Stomach (tissue), 9 donors: ENCODE measurements around the gene SOX8. TPM values are rescaled to one million over a fixed set of nuclear protein-coding genes. Genes with fewer than 3 reads are reported as not detected.
A peak's percentile ranks its signal among the peaks of the same experiment; 100 is the strongest.

Experiments used
- DNase-seq, 2 donors: peaks; one replicate each; pipeline versions ENCODE4 v3.0.0 to v3.0.0-alpha.2; 2013 to 2019
- H3K27ac ChIP-seq, 5 donors: fragments of 200-600 bp in 4 of 5; sonication (generic) in 4 of 5; one replicate each; pipeline ENCODE4 v1.5.1; 2013 to 2019; ENCODE audit warnings: mild to moderate bottlenecking in 1 of 5, moderate library complexity in 1 of 5
- H3K27me3 ChIP-seq, 3 donors: fragments of 200-600 bp; sonication (generic); one replicate each; pipeline ENCODE4 v1.5.1; 2017 to 2019; ENCODE audit warnings: mixed run types in 1 of 3
- H3K36me3 ChIP-seq, 4 donors: fragments of 200-600 bp; sonication (generic); 1 replicate in 3 of 4; 2 replicates in 1 of 4; pipeline ENCODE4 v1.5.1; 2016 to 2019
- H3K4me1 ChIP-seq, 4 donors: fragments of 200-600 bp; sonication (generic); one replicate each; pipeline ENCODE4 v1.5.1; 2016 to 2019
- H3K4me3 ChIP-seq, 4 donors: fragments of 200-600 bp; sonication (generic) in 3 of 4; one replicate each; pipeline ENCODE4 v1.5.1; 2016 to 2019; ENCODE audit warnings: mild to moderate bottlenecking in 1 of 4
- H3K9me3 ChIP-seq, 4 donors: fragments of 200-600 bp; sonication (generic); one replicate each; pipeline ENCODE4 v1.5.1; 2016 to 2019
- EP300 ChIP-seq: sonication (generic); formaldehyde crosslinking; IDR thresholded peaks from one replicate; pipeline ENCODE4 v1.6.1; 2017; ENCODE audit warnings: antibody characterized with exemption
- POLR2A ChIP-seq, 4 donors: fragments of 450-650 bp; IDR thresholded peaks; one replicate each; pipeline ENCODE4 v1.6.1; 2016; ENCODE audit warnings: antibody characterized with exemption in 4 of 4, control low read depth in 2 of 4, mild to moderate bottlenecking in 1 of 4, moderate library complexity in 1 of 4
- POLR2AphosphoS5 ChIP-seq, 3 donors: sonication (generic); formaldehyde crosslinking; IDR thresholded peaks; one replicate each; pipeline ENCODE4 v1.6.1; 2016; ENCODE audit warnings: antibody characterized with exemption in 3 of 3
- WGBS, 5 donors: extraction: QIAGEN DNeasy Blood & Tissue Kit in 3 of 5; methylation state at CpG; one replicate each; pipeline versions ENCODE4 v1.1.5 to v1.1.7; 2013 to 2018; 5-methylcytosine and 5-hydroxymethylcytosine counted together
- intact Hi-C: fragments of 100-400 bp; cut with DNase I; formaldehyde crosslinking; loops from one replicate; pipeline ENCODE4 v1.15.1; 2023; ENCODE audit warnings: low total_unique reads
- polyA plus RNA-seq, 3 donors: library from polyadenylated mRNA; stranded (reverse); fragments of 200-250 nt; gene quantifications; one replicate each; pipeline ENCODE4 v1.2.3, GENCODE V29; 2013
- total RNA-seq, 5 donors: library from RNA; depleted of rRNA; stranded (reverse); fragments of >200 nt; gene quantifications; one replicate each; pipeline versions ENCODE4 v1.1.0 to v1.2.3, GENCODE V29; 2014 to 2016
- TF ChIP-seq, protein P1 (sequence below), 7 experiments: fragments of 450-650 bp in 4 of 7; fragments of 200-600 bp in 3 of 7; sonication (generic) in 3 of 7; IDR thresholded peaks; one replicate each; pipeline ENCODE4 v1.5.1; 2016 to 2019; ENCODE audit warnings: antibody characterized with exemption in 7 of 7, control low read depth in 2 of 7, mild to moderate bottlenecking in 1 of 7
- donor health status: healthy with polysubstance abuse.
- donor health status: Bipolar disorder and iron deficiency.
- donor health status: healthy.

The SOX8 gene
- total and polyA plus RNA-seq, 8 donors, result 0.45 to 15.1 (median 1.1) TPM; not detected in 3

GRCh38 chr16:970766-971581 lies 10.6 kb upstream of the SOX8 start, which contains the start of gene LMF1:
LMF1 (minus strand) TSS chr16:970984; CDS start chr16:970980, 4 bp downstream.
- Histone ChIP-seq H3K27ac (peak within 1 kb of the TSS; percentile 79 to 90 (median 86)), H3K4me1 (peaks cover 13 to 27% (median 24%) of the 10 kb centered on the region in 4 donors), H3K27me3 (no peaks in the 10 kb centered on the region), H3K36me3 (peaks cover 0 to 26% (median 20%) of the 10 kb centered on the region in 4 donors), H3K4me3 (peak within 1 kb of the TSS; percentile 77 to 99 (median 88)), H3K9me3 (no peaks in the 10 kb centered on the region)
- intact Hi-C loops, result no loop called here
- 5 to 28% (median 6%) methylated on average over 13 to 71 of the region's 71 CpGs for WGBS, 5 donors
- DNase-seq, result peak; percentile 97 to 98
- TF ChIP-seq POLR2AphosphoS5 (IDR thresholded peaks at IDR 0.05) (peak in 1 of 3 donors; percentile 79), EP300 (no peak)

GRCh38 chr16:971582-971905 lies 10.0 kb upstream of the SOX8 start:
- 88 to 96% (median 95%) methylated on average over 5 of the region's 5 CpGs for WGBS, 5 donors
- no peaks in the 10 kb centered on the region for H3K9me3 ChIP-seq
- intact Hi-C loops, result no loop called here
- no peak for DNase-seq
- H3K4me1 ChIP-seq, result peaks cover 13 to 31% (median 25%) of the 10 kb centered on the region in 4 donors
- H3K27me3 ChIP-seq, result no peaks in the 10 kb centered on the region
- TF ChIP-seq EP300 (no peak), POLR2AphosphoS5 (IDR thresholded peaks at IDR 0.05) (no peak), POLR2A (IDR thresholded peaks at IDR 0.05) (no peak)
- TF ChIP-seq, protein P1, sequence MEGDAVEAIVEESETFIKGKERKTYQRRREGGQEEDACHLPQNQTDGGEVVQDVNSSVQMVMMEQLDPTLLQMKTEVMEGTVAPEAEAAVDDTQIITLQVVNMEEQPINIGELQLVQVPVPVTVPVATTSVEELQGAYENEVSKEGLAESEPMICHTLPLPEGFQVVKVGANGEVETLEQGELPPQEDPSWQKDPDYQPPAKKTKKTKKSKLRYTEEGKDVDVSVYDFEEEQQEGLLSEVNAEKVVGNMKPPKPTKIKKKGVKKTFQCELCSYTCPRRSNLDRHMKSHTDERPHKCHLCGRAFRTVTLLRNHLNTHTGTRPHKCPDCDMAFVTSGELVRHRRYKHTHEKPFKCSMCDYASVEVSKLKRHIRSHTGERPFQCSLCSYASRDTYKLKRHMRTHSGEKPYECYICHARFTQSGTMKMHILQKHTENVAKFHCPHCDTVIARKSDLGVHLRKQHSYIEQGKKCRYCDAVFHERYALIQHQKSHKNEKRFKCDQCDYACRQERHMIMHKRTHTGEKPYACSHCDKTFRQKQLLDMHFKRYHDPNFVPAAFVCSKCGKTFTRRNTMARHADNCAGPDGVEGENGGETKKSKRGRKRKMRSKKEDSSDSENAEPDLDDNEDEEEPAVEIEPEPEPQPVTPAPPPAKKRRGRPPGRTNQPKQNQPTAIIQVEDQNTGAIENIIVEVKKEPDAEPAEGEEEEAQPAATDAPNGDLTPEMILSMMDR (IDR thresholded peaks at IDR 0.05), result no peak
- H3K27ac ChIP-seq, result peak overlapping the region in 2 of 5 donors; percentile 83 to 86
- peak overlapping the region in 2 of 4 donors; percentile 90 to 99 for H3K4me3 ChIP-seq
- peaks cover 0 to 20% (median 15%) of the 10 kb centered on the region in 4 donors for H3K36me3 ChIP-seq

DNA sequence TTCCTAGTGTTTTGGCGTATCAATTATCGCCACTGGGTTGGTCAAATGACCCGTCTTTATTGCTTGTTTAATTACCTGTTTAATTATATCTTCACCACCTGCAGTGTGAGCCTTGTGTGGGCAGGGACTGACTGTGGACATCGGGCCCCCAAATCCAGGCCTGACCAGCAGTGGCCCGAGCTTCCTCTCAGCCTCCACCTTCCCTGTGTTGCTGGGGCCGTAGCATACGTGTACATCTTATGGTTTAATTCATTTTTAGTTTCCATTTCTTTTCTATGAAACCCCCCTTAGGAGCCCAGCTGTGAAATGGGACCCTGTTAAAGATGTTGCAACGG lies 9.6 kb upstream of the SOX8 start:
- H3K4me3 ChIP-seq, result no peak overlapping the region

DNA sequence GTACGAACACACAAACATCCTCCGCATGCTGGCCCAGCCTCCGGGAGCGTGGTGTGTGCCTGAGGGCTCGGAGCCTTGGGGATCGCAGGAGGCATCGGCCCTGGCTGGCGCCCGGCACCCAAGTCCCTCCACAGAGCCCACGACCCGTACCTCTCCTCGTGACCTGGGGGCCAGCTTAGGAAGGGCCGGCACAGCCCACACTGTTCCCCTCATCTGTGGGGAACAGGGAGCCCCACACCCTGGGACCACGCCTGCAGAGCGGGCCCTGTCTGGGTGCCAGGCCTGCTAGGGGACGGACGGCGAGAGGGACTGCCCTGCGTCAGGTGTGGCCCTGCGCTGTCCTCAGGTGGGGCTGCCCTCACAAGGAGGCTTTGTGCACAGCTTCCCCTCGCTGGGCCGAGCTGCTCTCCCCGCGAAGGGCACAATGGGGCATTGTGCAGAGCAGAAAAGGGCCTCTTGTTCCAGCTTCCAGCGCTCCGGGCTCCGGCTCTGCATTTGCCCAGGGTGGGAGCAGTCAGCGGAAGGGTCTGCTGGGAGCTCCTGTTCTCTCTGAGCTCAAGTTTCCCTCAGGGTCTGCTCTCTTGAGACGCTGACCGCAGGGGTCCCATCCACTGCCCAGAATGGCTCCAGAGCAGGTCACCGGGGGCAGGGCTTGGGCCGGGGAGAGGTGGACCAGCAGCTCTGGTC lies 9.1 kb upstream of the SOX8 start:
- DNase-seq, result peak; percentile 42 to 80
- TF ChIP-seq, protein P1 (IDR thresholded peaks at IDR 0.05), result no peak
- TF ChIP-seq EP300, result no peak
- no peak overlapping the region for H3K27ac ChIP-seq

More for the DNA sequence above, 9.6 kb upstream of the SOX8 start:
- Histone ChIP-seq H3K27ac (no peak overlapping the region), H3K9me3 (no peaks in the 10 kb centered on the region), H3K27me3 (no peaks in the 10 kb centered on the region), H3K4me1 (peaks cover 13 to 35% (median 27%) of the 10 kb centered on the region in 4 donors), H3K36me3 (peaks cover 0 to 16% (median 12%) of the 10 kb centered on the region in 4 donors)
- WGBS, 5 donors, result 81 to 92% (median 88%) methylated on average over 8 of the region's 8 CpGs
- DNase-seq, result no peak
- TF ChIP-seq, protein P1 (IDR thresholded peaks at IDR 0.05), result no peak
- TF ChIP-seq POLR2A (IDR thresholded peaks at IDR 0.05) (no peak), EP300 (no peak), POLR2AphosphoS5 (IDR thresholded peaks at IDR 0.05) (no peak)
- intact Hi-C loops, result no loop called here

More for the DNA sequence above, 9.1 kb upstream of the SOX8 start:
- Histone ChIP-seq H3K9me3 (no peaks in the 10 kb centered on the region), H3K36me3 (peaks cover 0 to 11% (median 7%) of the 10 kb centered on the region in 4 donors), H3K4me3 (no peak overlapping the region), H3K27me3 (peaks cover 0 to 4% (median 0%) of the 10 kb centered on the region in 3 donors), H3K4me1 (peaks cover 13 to 40% (median 30%) of the 10 kb centered on the region in 4 donors)
- 60 to 81% (median 66%) methylated on average over 20 to 32 of the region's 32 CpGs for WGBS, 5 donors
- intact Hi-C loops, result no loop called here
